HG03095 (cell line): Measurements from ENCODE around the gene KDM6A.
"Not testable (repeated sequence)": the region's sequence is repeated elsewhere in the genome, so short reads cannot be mapped to it uniquely, and the experiment has no call there.

Experiments
- ATAC-seq: cut with Tn5 transposase; IDR thresholded peaks from one replicate; pipeline ENCODE4 v1.9.1; 2021; ENCODE audit warnings: moderate library complexity; ENCODE audit not compliant: unreplicated experiment

KDM6A gene

GRCh38 chrX:44954562-44954961 is 81.6 kb downstream of the KDM6A start:
- no peak for ATAC-seq

GRCh38 chrX:44957848-44958247 is 84.9 kb downstream of the KDM6A start:
- ATAC-seq: no peak

- ATAC-seq: no peak
Observed at GRCh38 chrX:44958480-44958879, 85.5 kb downstream of the KDM6A start.

GRCh38 chrX:44961817-44962607 is 89.0 kb downstream of the KDM6A start:
- ATAC-seq: no peak

- ATAC-seq: no peak
Observed at GRCh38 chrX:44962944-44963343, 90.0 kb downstream of the KDM6A start.

- ATAC-seq: no peak
Observed at GRCh38 chrX:44967221-44967620, 94.2 kb downstream of the KDM6A start.

- ATAC-seq: no peak
Observed at GRCh38 chrX:44970709-44971108, 97.7 kb downstream of the KDM6A start.

GRCh38 chrX:44971674-44972073 is 98.7 kb downstream of the KDM6A start:
- ATAC-seq: no peak

GRCh38 chrX:44972132-44972531 is 99.1 kb downstream of the KDM6A start:
- ATAC-seq: no peak

GRCh38 chrX:44973420-44973932 is 100.5 kb downstream of the KDM6A start:
- ATAC-seq: no peak

- ATAC-seq: no peak
Observed at GRCh38 chrX:44974451-44974850, 101.5 kb downstream of the KDM6A start.

GRCh38 chrX:44975666-44976263 is 102.8 kb downstream of the KDM6A start:
- ATAC-seq: no peak

- no peak for ATAC-seq
Observed at GRCh38 chrX:44978976-44979375, 106.0 kb downstream of the KDM6A start.

GRCh38 chrX:44980403-44980802 is 107.4 kb downstream of the KDM6A start:
- ATAC-seq: no peak

GRCh38 chrX:44980883-44981282 is 107.9 kb downstream of the KDM6A start:
- ATAC-seq: no peak

GRCh38 chrX:44989995-44990770 is 117.2 kb downstream of the KDM6A start:
- no peak for ATAC-seq

GRCh38 chrX:44992775-44993174 is 119.8 kb downstream of the KDM6A start:
- no peak for ATAC-seq

GRCh38 chrX:44996277-44996676 is 123.3 kb downstream of the KDM6A start:
- no peak for ATAC-seq

- ATAC-seq: no peak
Observed at GRCh38 chrX:44997282-44997812, 124.4 kb downstream of the KDM6A start.

- ATAC-seq: no peak
Observed at GRCh38 chrX:44997888-44998287, 124.9 kb downstream of the KDM6A start.

GRCh38 chrX:44999237-44999636 is 126.2 kb downstream of the KDM6A start:
- ATAC-seq: not testable (repeated sequence)
